ENCODE results near the gene ZNF821.

GRCh38 chr16:71903608-71904007 is 19.6 kb upstream of the ZNF821 start:
- TF ChIP-seq POLR2A (IDR thresholded peaks at IDR 0.05) (no peak), CTCF (IDR thresholded peaks at IDR 0.05) (no peak)

Data from Peyer's patch (tissue), 4 donors.